ENCODE results near the gene TTC39C.
"Not testable (repeated sequence)": the region's sequence is repeated elsewhere in the genome, so short reads cannot be mapped to it uniquely, and the experiment has no call there.

TTC39C gene

GRCh38 chr18:24071779-24072178, 57.2 kb downstream of the TTC39C start:
- TF ChIP-seq, protein P1, sequence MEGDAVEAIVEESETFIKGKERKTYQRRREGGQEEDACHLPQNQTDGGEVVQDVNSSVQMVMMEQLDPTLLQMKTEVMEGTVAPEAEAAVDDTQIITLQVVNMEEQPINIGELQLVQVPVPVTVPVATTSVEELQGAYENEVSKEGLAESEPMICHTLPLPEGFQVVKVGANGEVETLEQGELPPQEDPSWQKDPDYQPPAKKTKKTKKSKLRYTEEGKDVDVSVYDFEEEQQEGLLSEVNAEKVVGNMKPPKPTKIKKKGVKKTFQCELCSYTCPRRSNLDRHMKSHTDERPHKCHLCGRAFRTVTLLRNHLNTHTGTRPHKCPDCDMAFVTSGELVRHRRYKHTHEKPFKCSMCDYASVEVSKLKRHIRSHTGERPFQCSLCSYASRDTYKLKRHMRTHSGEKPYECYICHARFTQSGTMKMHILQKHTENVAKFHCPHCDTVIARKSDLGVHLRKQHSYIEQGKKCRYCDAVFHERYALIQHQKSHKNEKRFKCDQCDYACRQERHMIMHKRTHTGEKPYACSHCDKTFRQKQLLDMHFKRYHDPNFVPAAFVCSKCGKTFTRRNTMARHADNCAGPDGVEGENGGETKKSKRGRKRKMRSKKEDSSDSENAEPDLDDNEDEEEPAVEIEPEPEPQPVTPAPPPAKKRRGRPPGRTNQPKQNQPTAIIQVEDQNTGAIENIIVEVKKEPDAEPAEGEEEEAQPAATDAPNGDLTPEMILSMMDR (IDR thresholded peaks at IDR 0.05; ENCODE audit: insufficient read depth, missing control alignments): no peak
- no peak for FAIRE-seq
- no peak for DNase-seq (ENCODE audit: insufficient read length, low spot score)

GRCh38 chr18:24072743-24073142, 58.2 kb downstream of the TTC39C start:
- FAIRE-seq (no peak), DNase-seq (ENCODE audit: insufficient read length, low spot score) (no peak)
- TF ChIP-seq, protein P1 (IDR thresholded peaks at IDR 0.05; ENCODE audit: insufficient read depth, missing control alignments): no peak

DNA sequence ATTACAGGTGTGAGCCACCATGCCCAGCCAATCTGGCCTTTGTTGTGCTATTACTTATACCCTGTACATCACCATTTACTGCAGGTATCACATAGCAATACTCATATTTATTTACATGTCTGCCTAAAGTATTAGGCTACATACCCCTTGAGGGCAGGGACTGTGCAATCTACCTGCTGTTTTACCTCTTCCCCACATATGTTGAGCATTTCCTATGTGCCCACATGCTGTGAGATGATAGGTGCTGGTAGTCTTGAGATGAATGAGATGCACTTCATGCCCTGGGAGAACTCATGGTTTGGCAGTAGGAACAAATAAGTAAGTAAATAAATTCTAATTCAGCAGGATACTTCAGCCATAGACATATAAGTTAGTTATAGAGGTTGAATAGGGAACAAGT, 59.2 kb downstream of the TTC39C start:
- no peak for FAIRE-seq
- TF ChIP-seq, protein P1 (IDR thresholded peaks at IDR 0.05; ENCODE audit: insufficient read depth, missing control alignments): no peak
- no peak for DNase-seq (ENCODE audit: insufficient read length, low spot score)

- not testable (repeated sequence) for FAIRE-seq; DNase-seq (ENCODE audit: insufficient read length, low spot score)
Observed at GRCh38 chr18:24074757-24075156, 60.2 kb downstream of the TTC39C start.

DNA sequence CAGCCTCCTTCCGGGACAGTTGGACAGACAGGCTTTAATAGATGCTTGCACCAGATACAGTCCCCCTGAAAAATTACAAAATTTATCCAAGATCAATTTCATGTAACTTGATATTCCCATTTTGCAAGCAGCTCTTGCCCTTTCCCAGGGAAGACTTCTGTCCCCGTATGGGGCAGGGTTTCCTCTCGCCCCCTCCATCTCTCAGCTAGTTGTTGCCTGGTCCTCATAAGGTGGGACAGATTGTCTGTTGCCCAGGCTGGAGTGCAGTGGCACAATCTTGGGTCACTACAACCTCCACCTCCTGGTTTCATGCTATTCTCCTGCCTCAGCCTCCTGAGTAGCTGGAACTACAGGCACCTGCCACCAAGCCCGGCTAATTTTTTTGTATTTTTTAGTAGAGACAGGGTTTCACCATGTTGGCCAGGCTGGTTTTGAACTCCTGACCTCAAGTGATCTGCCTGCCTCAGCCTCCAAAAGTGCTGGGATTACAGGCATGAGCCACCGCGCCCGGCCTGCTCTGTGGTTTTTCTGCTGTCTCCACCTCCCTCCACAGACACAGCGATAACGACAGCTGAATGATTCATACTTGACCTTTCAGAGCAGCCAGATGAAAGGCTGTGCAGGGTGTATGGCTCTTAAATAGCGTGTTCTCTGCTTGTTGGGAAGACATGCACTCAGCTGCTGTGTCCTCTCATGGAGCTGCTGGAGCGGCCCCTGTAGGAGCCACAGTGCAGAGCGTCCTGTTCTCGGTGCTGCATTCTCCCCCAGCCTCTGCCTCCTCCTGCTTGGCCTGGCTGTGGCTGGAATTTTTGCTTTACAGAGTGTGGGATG, 61.4 kb downstream of the TTC39C start:
- TF ChIP-seq, protein P1 (IDR thresholded peaks at IDR 0.05; ENCODE audit: insufficient read depth, missing control alignments): peak; percentile 10
- DNase-seq (ENCODE audit: insufficient read length, low spot score) (no peak), FAIRE-seq (no peak)

GRCh38 chr18:24076950-24077349, 62.4 kb downstream of the TTC39C start:
- DNase-seq (ENCODE audit: insufficient read length, low spot score): no peak
- TF ChIP-seq, protein P1 (IDR thresholded peaks at IDR 0.05; ENCODE audit: insufficient read depth, missing control alignments): no peak
- no peak for FAIRE-seq

DNA sequence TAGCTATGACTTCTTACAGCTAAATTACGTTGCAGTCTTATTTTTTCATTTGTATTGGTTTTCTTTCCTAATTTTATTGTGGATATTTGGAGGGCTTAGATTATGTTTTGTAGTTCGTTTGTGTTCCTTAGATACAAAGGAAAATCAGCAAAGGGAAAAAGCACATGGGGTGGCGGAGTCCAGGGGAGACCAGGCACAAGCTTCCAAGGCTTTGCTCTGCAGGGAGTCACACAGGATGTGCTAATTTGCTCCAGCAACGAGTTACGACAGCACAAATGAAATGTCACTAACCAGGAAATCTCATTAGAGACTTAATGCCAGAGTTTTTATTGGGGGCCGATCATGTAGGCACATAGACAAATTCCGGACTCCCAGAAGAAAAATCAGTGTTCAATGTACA, 63.8 kb downstream of the TTC39C start:
- DNase-seq (ENCODE audit: insufficient read length, low spot score) (no peak), FAIRE-seq (no peak)
- TF ChIP-seq, protein P1 (IDR thresholded peaks at IDR 0.05; ENCODE audit: insufficient read depth, missing control alignments): no peak
